Body of pancreas (tissue), 4 donors: ENCODE measurements around the gene MFSD2A.
"Not testable (repeated sequence)": the region's sequence is repeated elsewhere in the genome, so short reads cannot be mapped to it uniquely, and the experiment has no call there.

ENCODE experiments used
- POLR2A ChIP-seq, 3 donors: fragments of 450-650 bp; IDR thresholded peaks; one replicate each; pipeline ENCODE4 v1.6.1; 2016; ENCODE audit warnings: antibody characterized with exemption in 3 of 3, mild to moderate bottlenecking in 2 of 3
- TF ChIP-seq, protein P1 (sequence below), 7 experiments: fragments of 450-650 bp in 4 of 7; fragments of 200-600 bp in 3 of 7; sonication (generic) in 3 of 7; IDR thresholded peaks; one replicate each; pipeline ENCODE4 v1.5.1; 2016 to 2019; ENCODE audit warnings: antibody characterized with exemption in 7 of 7

DNA sequence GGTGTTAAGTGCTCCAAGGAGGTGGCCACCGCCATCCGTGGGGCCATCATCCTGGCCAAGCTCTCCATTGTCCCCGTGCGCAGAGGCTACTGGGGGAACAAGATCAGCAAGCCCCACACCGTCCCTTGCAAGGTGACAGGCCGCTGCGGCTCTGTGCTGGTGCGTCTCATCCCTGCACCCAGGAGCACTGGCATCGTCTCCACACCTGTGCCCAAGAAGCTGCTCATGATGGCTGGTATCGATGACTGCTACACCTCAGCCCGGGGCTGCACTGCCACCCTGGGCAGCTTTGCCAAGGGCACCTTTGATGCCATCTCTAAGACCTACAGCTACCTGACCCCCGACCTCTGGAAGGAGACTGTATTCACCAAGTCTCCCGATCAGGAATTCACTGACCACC, 8.0 kb downstream of the MFSD2A start:
- TF ChIP-seq, protein P1, sequence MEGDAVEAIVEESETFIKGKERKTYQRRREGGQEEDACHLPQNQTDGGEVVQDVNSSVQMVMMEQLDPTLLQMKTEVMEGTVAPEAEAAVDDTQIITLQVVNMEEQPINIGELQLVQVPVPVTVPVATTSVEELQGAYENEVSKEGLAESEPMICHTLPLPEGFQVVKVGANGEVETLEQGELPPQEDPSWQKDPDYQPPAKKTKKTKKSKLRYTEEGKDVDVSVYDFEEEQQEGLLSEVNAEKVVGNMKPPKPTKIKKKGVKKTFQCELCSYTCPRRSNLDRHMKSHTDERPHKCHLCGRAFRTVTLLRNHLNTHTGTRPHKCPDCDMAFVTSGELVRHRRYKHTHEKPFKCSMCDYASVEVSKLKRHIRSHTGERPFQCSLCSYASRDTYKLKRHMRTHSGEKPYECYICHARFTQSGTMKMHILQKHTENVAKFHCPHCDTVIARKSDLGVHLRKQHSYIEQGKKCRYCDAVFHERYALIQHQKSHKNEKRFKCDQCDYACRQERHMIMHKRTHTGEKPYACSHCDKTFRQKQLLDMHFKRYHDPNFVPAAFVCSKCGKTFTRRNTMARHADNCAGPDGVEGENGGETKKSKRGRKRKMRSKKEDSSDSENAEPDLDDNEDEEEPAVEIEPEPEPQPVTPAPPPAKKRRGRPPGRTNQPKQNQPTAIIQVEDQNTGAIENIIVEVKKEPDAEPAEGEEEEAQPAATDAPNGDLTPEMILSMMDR (IDR thresholded peaks at IDR 0.05), result not testable (repeated sequence)
- not testable (repeated sequence) for TF ChIP-seq POLR2A (IDR thresholded peaks at IDR 0.05)
